Measurements from ENCODE around the gene ITPK1. TPM values are rescaled to one million over a fixed set of nuclear protein-coding genes. Genes with fewer than 3 reads are reported as not detected.

Gene ITPK1
- total RNA-seq, 4 donors from 2014 or later: 43.9 to 56.1 (median 44.5) TPM

DNA sequence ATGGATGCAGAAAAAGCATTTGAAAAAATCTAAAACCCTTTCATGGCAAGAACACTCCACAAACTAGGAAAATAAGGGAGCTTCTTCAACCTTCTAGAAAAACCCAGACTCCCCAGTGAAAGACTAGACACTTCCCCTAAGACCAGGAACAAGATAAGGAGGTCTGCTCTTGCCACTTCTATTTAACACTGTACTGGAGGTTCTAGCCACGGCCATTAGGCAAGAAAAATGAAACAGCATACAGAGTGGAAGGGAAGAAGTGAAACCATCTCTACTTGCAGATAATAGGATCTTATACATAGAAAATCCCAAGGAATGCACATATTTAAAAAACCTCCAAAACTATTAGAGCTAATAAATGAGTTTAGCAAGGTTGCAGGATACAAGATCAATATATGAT, 150.4 kb downstream of the ITPK1 start:
- intact Hi-C loops (cut with DNase I): no loop called here
- Histone ChIP-seq H3K9me3 (no peaks in the 10 kb centered on the region), H3K36me3 (no peaks in the 10 kb centered on the region), H3K4me3 (replicated peaks in 1 of 3) (no peak overlapping the region), H3K4me1 (peaks cover 5 to 29% of the 10 kb centered on the region in 2 donors), H3K27ac (no peak overlapping the region), H3K27me3 (no peaks in the 10 kb centered on the region)
- TF ChIP-seq, protein P1, sequence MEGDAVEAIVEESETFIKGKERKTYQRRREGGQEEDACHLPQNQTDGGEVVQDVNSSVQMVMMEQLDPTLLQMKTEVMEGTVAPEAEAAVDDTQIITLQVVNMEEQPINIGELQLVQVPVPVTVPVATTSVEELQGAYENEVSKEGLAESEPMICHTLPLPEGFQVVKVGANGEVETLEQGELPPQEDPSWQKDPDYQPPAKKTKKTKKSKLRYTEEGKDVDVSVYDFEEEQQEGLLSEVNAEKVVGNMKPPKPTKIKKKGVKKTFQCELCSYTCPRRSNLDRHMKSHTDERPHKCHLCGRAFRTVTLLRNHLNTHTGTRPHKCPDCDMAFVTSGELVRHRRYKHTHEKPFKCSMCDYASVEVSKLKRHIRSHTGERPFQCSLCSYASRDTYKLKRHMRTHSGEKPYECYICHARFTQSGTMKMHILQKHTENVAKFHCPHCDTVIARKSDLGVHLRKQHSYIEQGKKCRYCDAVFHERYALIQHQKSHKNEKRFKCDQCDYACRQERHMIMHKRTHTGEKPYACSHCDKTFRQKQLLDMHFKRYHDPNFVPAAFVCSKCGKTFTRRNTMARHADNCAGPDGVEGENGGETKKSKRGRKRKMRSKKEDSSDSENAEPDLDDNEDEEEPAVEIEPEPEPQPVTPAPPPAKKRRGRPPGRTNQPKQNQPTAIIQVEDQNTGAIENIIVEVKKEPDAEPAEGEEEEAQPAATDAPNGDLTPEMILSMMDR (IDR thresholded peaks at IDR 0.05): no peak
- TF ChIP-seq POLR2A (IDR thresholded peaks at IDR 0.05): no peak
- DNase-seq: no peak
- 92 to 97% methylated on average over 1 of the region's 1 CpG for WGBS, 2 donors

DNA sequence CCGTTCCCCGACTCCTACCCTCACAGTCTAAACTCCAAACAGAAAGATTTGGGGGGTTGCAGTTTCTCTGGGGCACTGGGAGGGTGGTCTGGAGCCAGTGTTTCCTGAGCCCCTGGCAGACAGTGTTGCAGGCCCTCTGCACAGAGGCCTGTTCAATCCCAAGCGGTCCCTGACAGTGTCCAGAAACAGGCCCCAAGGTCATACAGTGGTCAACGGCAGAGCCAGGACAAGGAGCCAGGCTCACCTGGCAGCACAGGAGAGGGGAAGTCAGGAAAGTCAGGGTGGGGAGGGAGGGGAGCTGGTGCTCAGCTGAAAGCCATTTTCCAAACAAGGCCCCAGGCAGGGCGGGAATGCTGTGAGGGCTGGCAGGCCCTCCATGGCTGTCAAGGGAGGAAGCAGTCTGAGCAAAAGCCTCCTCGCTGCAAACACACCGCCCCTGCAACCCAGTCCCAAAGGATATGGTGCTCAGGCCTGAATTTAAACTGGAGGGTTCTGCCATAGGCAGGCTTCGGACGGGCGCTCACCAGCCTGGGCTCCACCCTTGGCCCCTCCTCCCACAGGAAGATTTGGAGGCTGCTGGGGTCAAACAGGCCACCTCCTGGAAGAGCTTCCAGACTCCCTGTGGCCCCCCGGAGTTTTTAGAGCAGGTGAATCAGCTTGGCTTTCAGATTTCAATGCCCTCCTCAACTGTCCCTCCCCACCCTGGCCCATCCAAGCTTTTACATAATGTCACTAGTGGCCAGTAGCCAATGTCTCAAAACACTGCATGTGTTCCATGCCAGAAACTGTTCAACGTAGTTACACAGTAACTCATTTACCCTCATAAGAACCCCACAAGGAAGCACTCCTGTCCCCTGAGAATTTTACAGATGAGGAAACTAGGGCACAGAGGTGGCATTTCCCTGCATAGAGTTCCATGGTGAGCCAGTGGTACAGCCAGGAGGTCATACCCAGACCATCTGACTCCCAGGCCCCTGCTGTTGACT, 151.3 kb downstream of the ITPK1 start:
- intact Hi-C loops (cut with DNase I): no loop called here

GRCh38 chr14:92963301-92964123, 152.2 kb downstream of the ITPK1 start:
- 80 to 87% methylated on average over 14 of the region's 14 CpGs for WGBS, 2 donors
- Histone ChIP-seq H3K9me3 (no peaks in the 10 kb centered on the region), H3K27me3 (no peaks in the 10 kb centered on the region), H3K4me3 (replicated peaks in 1 of 3) (no peak overlapping the region), H3K4me1 (peaks cover 5 to 18% of the 10 kb centered on the region in 2 donors), H3K36me3 (no peaks in the 10 kb centered on the region), H3K27ac (no peak overlapping the region)
- DNase-seq: no peak
- intact Hi-C loops (cut with DNase I): no loop called here
- TF ChIP-seq, protein P1 (IDR thresholded peaks at IDR 0.05): no peak
- TF ChIP-seq POLR2A (IDR thresholded peaks at IDR 0.05): no peak

More for the DNA sequence above, 151.3 kb downstream of the ITPK1 start:
- no peaks in the 10 kb centered on the region for H3K9me3 ChIP-seq
- no peak for DNase-seq
- no peaks in the 10 kb centered on the region for H3K27me3 ChIP-seq
- 85 to 91% methylated on average over 6 to 10 of the region's 12 CpGs for WGBS, 2 donors
- H3K27ac ChIP-seq: no peak overlapping the region
- no peak for TF ChIP-seq POLR2A (IDR thresholded peaks at IDR 0.05)
- TF ChIP-seq, protein P1 (IDR thresholded peaks at IDR 0.05): no peak
- no peak overlapping the region for H3K4me3 ChIP-seq (replicated peaks in 1 of 3)
- H3K4me1 ChIP-seq: peaks cover 5 to 20% of the 10 kb centered on the region in 2 donors
- no peaks in the 10 kb centered on the region for H3K36me3 ChIP-seq

GRCh38 chr14:92962831-92963095, 153.0 kb downstream of the ITPK1 start:
- Histone ChIP-seq H3K4me1 (peaks cover 5 to 18% of the 10 kb centered on the region in 2 donors), H3K27me3 (no peaks in the 10 kb centered on the region), H3K4me3 (replicated peaks in 1 of 3) (no peak overlapping the region), H3K36me3 (peaks cover 0 to 4% of the 10 kb centered on the region in 2 donors), H3K27ac (no peak overlapping the region), H3K9me3 (no peaks in the 10 kb centered on the region)
- TF ChIP-seq, protein P1 (IDR thresholded peaks at IDR 0.05): no peak
- TF ChIP-seq POLR2A (IDR thresholded peaks at IDR 0.05): no peak
- WGBS, 2 donors: 92 to 96% methylated on average over 9 to 11 of the region's 11 CpGs
- DNase-seq: no peak
- intact Hi-C loops (cut with DNase I): no loop called here

Data from thyroid gland (tissue), 4 donors.